NCI-H2107 (cell line): ENCODE measurements around the gene CFHR4.
"Not testable (repeated sequence)": the region's sequence is repeated elsewhere in the genome, so short reads cannot be mapped to it uniquely, and the experiment has no call there.

Experiments
- DNase-seq: peaks from one replicate; lab custom pipeline; 2025; lab: John Stamatoyannopoulos, UW

The CFHR4 gene

GRCh38 chr1:196887515-196888239, at the start of gene CFHR4:
Gene CFHR4 (plus strand): TSS chr1:196888052. CDS start chr1:196888151, 99 bp downstream.
- no peak for DNase-seq

GRCh38 chr1:196849613-196850492, 38.0 kb upstream of the CFHR4 start:
- not testable (repeated sequence) for DNase-seq

GRCh38 chr1:196856053-196856452, 31.8 kb upstream of the CFHR4 start:
- no peak for DNase-seq

GRCh38 chr1:196857188-196857587, 30.7 kb upstream of the CFHR4 start:
- DNase-seq = no peak

- DNase-seq = no peak
Observed at GRCh38 chr1:196858811-196859210, 29.0 kb upstream of the CFHR4 start.

- no peak for DNase-seq
Observed at GRCh38 chr1:196860323-196860884, 27.4 kb upstream of the CFHR4 start.

GRCh38 chr1:196861429-196861828, 26.4 kb upstream of the CFHR4 start:
- no peak for DNase-seq

- DNase-seq = no peak
Observed at GRCh38 chr1:196866974-196867373, 20.9 kb upstream of the CFHR4 start.

GRCh38 chr1:196873385-196873784, 14.5 kb upstream of the CFHR4 start:
- peak; percentile 10 for DNase-seq

- DNase-seq = no peak
Observed at GRCh38 chr1:196875935-196876334, 11.9 kb upstream of the CFHR4 start.

- DNase-seq = no peak
Observed at GRCh38 chr1:196877964-196878363, 9.9 kb upstream of the CFHR4 start.

GRCh38 chr1:196886560-196886959, 1.3 kb upstream of the CFHR4 start:
- DNase-seq = not testable (repeated sequence)

GRCh38 chr1:196890668-196891067, 2.8 kb downstream of the CFHR4 start:
- no peak for DNase-seq

GRCh38 chr1:196891251-196891650, 3.4 kb downstream of the CFHR4 start:
- no peak for DNase-seq

- DNase-seq = no peak
Observed at GRCh38 chr1:196896355-196896754, 8.5 kb downstream of the CFHR4 start.

GRCh38 chr1:196897158-196897828, 9.4 kb downstream of the CFHR4 start:
- no peak for DNase-seq

GRCh38 chr1:196902344-196902743, 14.5 kb downstream of the CFHR4 start:
- DNase-seq = no peak

GRCh38 chr1:196910215-196910614, 22.4 kb downstream of the CFHR4 start:
- DNase-seq = no peak

- not testable (repeated sequence) for DNase-seq
Observed at GRCh38 chr1:196912283-196912682, 24.4 kb downstream of the CFHR4 start.

- DNase-seq = not testable (repeated sequence)
Observed at GRCh38 chr1:196926839-196927238, 39.0 kb downstream of the CFHR4 start.

- not testable (repeated sequence) for DNase-seq
Observed at GRCh38 chr1:196932853-196933252, 45.0 kb downstream of the CFHR4 start.

GRCh38 chr1:196933531-196934189, 45.8 kb downstream of the CFHR4 start:
- no peak for DNase-seq
